Endothelial cell of umbilical vein (primary cell): ENCODE measurements around the gene ARHGEF37. TPM values are rescaled to one million over a fixed set of nuclear protein-coding genes. Genes with fewer than 3 reads are reported as not detected.

Experiments used
- BruUV-seq: library from RNA; stranded (reverse); fragments of 400-500 nt; replicated peaks from 2 replicates; lab custom pipeline; 2021; lab: Mats Ljungman, UMichigan
- CTCF ChIA-PET: fragments of 300-600, 350-600 bp; sonication (Branson Sonifier 250); formaldehyde crosslinking; loops from one replicate; lab custom pipeline; 2021; ENCODE audit warnings: antibody characterized with exemption, inconsistent platforms; lab: Charles Lee
- POLR2A ChIA-PET: fragments of 300-600, 350-600 bp; sonication (Branson Sonifier 250); formaldehyde crosslinking; loops from one replicate; lab custom pipeline; 2021; ENCODE audit warnings: antibody characterized with exemption, inconsistent platforms; lab: Charles Lee
- DNase-seq: peaks from one replicate; pipeline ENCODE4 v3.0.0-alpha.2; 2011; ENCODE audit warnings: low read depth, low spot score
- FAIRE-seq: peaks from 2 replicates; lab custom pipeline; 2011; peaks lifted over from hg19 to GRCh38; lab: Jason Lieb, UNC
- H2AFZ ChIP-seq: 2 replicates; pipeline ENCODE4 v1.6.0; 2012; ENCODE audit warnings: low read depth, low read length, control low read depth, inconsistent platforms
- H3K27ac ChIP-seq: 2 replicates; pipeline ENCODE4 v1.5.1; 2011; ENCODE audit warnings: low read depth, mild to moderate bottlenecking, control low read depth, low read length, moderate library complexity; ENCODE audit not compliant: insufficient read depth
- H3K27me3 ChIP-seq, 2 experiments: 2 replicates each; pipeline versions ENCODE4 v1.6.0 to v1.6.1; 2011; ENCODE audit warnings: low read length in 2 of 2, mixed read lengths in 1 of 2; ENCODE audit not compliant: control insufficient read depth in 2 of 2, insufficient read depth in 2 of 2
- H3K36me3 ChIP-seq, 2 experiments: 2 replicates in 1 of 2; 3 replicates in 1 of 2; pipeline ENCODE4 v1.5.1; 2011; ENCODE audit warnings: low read length in 2 of 2, mild to moderate bottlenecking in 1 of 2, moderate library complexity in 1 of 2; ENCODE audit not compliant: control insufficient read depth in 2 of 2, insufficient read depth in 2 of 2; ENCODE audit errors: extremely low read depth in 1 of 2
- H3K4me1 ChIP-seq: 3 replicates; pipeline ENCODE4 v1.5.1; 2011; ENCODE audit warnings: mild to moderate bottlenecking, low read length; ENCODE audit not compliant: control insufficient read depth, insufficient read depth; ENCODE audit errors: extremely low read depth
- H3K4me2 ChIP-seq: 2 replicates; pipeline ENCODE4 v1.6.1; 2011; ENCODE audit warnings: low read length, control low read depth, mixed read lengths; ENCODE audit not compliant: insufficient read depth
- H3K4me3 ChIP-seq, 3 experiments: fragments of 200-600 bp in 1 of 3; sonication (generic), shearing (Covaris generic) in 1 of 3; replicated peaks in 1 of 3; 2 replicates each; pipeline ENCODE4 v1.5.1; 2011 to 2016; ENCODE audit warnings: control low read depth in 3 of 3, low read length in 3 of 3, mild to moderate bottlenecking in 2 of 3, inconsistent platforms in 1 of 3, low read depth in 1 of 3, moderate library complexity in 1 of 3; ENCODE audit not compliant: insufficient read depth in 1 of 3
- H3K79me2 ChIP-seq: 2 replicates; pipeline ENCODE4 v1.6.0; 2012; ENCODE audit warnings: low read length, inconsistent platforms; ENCODE audit not compliant: control insufficient read depth, insufficient read depth
- H3K9ac ChIP-seq: replicated peaks from 2 replicates; pipeline ENCODE3; 2011; ENCODE audit warnings: low read length, control low read depth; ENCODE audit not compliant: insufficient read depth; ENCODE audit errors: extremely low read depth
- H3K9me1 ChIP-seq: replicated peaks from 3 replicates; pipeline ENCODE4 v1.6.0; 2011; ENCODE audit warnings: mild to moderate bottlenecking, low read length; ENCODE audit not compliant: control insufficient read depth, insufficient read depth; ENCODE audit errors: extremely low read depth
- H3K9me3 ChIP-seq: replicated peaks from 2 replicates; pipeline ENCODE4 v1.5.1; 2012; ENCODE audit warnings: low read length, inconsistent platforms; ENCODE audit not compliant: control insufficient read depth, insufficient read depth
- H4K20me1 ChIP-seq: replicated peaks from 2 replicates; pipeline ENCODE3; 2011; ENCODE audit warnings: mild to moderate bottlenecking, low read length; ENCODE audit not compliant: control insufficient read depth, insufficient read depth; ENCODE audit errors: extremely low read depth
- CTCF ChIP-seq, 2 donors: IDR thresholded peaks; 1 replicate in 1 of 2; 2 replicates in 1 of 2; pipeline ENCODE4 v1.5.1; 2011; ENCODE audit warnings: low read length in 2 of 2, mild to moderate bottlenecking in 2 of 2, moderate library complexity in 2 of 2, control low read depth in 1 of 2, inconsistent platforms in 1 of 2, low read depth in 1 of 2; ENCODE audit not compliant: insufficient read depth in 1 of 2; ENCODE audit errors: extremely low read depth in 1 of 2
- EZH2 ChIP-seq: IDR thresholded peaks from 2 replicates; pipeline ENCODE4 v1.6.1; 2012; ENCODE audit warnings: borderline replicate concordance, low read depth, mild to moderate bottlenecking, moderate library complexity, low read length, inconsistent platforms; ENCODE audit not compliant: severe bottlenecking
- FOS ChIP-seq: IDR thresholded peaks from 2 replicates; pipeline ENCODE4 v1.6.1; 2011; ENCODE audit warnings: mild to moderate bottlenecking, low read length, moderate library complexity, borderline replicate concordance; ENCODE audit not compliant: insufficient read depth
- GATA2 ChIP-seq: IDR thresholded peaks from 2 replicates; pipeline ENCODE4 v1.7.0; 2011; ENCODE audit warnings: low read depth, mild to moderate bottlenecking, moderate library complexity, mixed read lengths, low read length; ENCODE audit not compliant: insufficient read length, insufficient read depth
- JUN ChIP-seq: IDR thresholded peaks from 2 replicates; pipeline ENCODE4 v1.6.1; 2011; ENCODE audit warnings: borderline replicate concordance, low read depth; ENCODE audit not compliant: insufficient read length, insufficient read depth
- MAX ChIP-seq: IDR thresholded peaks from 2 replicates; pipeline ENCODE4 v1.6.1; 2011; ENCODE audit not compliant: insufficient read depth, insufficient read length
- MYC ChIP-seq: IDR thresholded peaks from one replicate; pipeline ENCODE4 v1.6.1; 2011; ENCODE audit warnings: mild to moderate bottlenecking, low read depth, low read length
- POLR2A ChIP-seq: IDR thresholded peaks from 2 replicates; pipeline ENCODE4 v1.6.1; 2012; ENCODE audit warnings: low read depth, mild to moderate bottlenecking, control low read depth, low read length
- POLR2AphosphoS5 ChIP-seq: IDR thresholded peaks from 2 replicates; pipeline ENCODE4 v1.6.1; 2012; ENCODE audit warnings: low read depth, mild to moderate bottlenecking, control low read depth, low read length, moderate library complexity; ENCODE audit not compliant: insufficient read depth
- dilution Hi-C: fragments of 300-500 bp; cut with MboI; formaldehyde crosslinking; loops from one replicate; pipeline ENCODE4 v1.15.0; 2019; ENCODE audit warnings: low sequenced_read_pairs; ENCODE audit not compliant: extremely low pct_ligation_motif_present
- intact Hi-C: fragments of 100-400 bp; cut with micrococcal nuclease; formaldehyde crosslinking; loops from one replicate; pipeline ENCODE4 v1.10.0; 2022
- polyA plus RNA-seq, 4 experiments: library from polyadenylated mRNA; depleted of rRNA in 3 of 4; stranded (reverse) in 3 of 4; unstranded in 1 of 4; fragments of >200 nt; gene quantifications; 2 replicates each; pipeline versions ENCODE4 v1.2.1 to v1.2.3, GENCODE V29; 2011 to 2012; ENCODE audit warnings: missing spikeins in 1 of 4
- total RNA-seq: library from RNA; stranded (reverse); gene quantifications from 2 replicates; pipeline ENCODE4 v1.2.3, GENCODE V29; 2021

Gene ARHGEF37
- total and polyA plus RNA-seq, 2 donors (not counting 3 experiments of a cell fraction or from before 2014, with no cell fraction given): 4.9 to 7.0 TPM

- intact Hi-C loops: no loop called here
- TF ChIP-seq MAX: no peak
- no peak for TF ChIP-seq EZH2
- no peak for TF ChIP-seq JUN
- TF ChIP-seq POLR2AphosphoS5: no peak
- TF ChIP-seq FOS: no peak
- TF ChIP-seq POLR2A: no peak
- TF ChIP-seq CTCF (IDR thresholded peaks at IDR 0.05; ENCODE audit: extremely low read depth in 1 of 2, insufficient read depth in 1 of 2, low read depth in 1 of 2, low read length in 2 of 2): no peak
- no peak for TF ChIP-seq MYC
- TF ChIP-seq GATA2: no peak
Observed at GRCh38 chr5:149599375-149599774, 18.1 kb downstream of the ARHGEF37 start.

More at GRCh38 chr5:149599375-149599774, 18.1 kb downstream of the ARHGEF37 start:
- no peaks in the 10 kb centered on the region for H3K9me3 ChIP-seq
- no peak overlapping the region for H3K4me3 ChIP-seq
- no peak overlapping the region for H3K4me2 ChIP-seq
- H3K9me1 ChIP-seq: no peaks in the 10 kb centered on the region
- peaks cover 7% of the 10 kb centered on the region for H3K4me1 ChIP-seq
- no peak for DNase-seq
- H3K36me3 ChIP-seq: peaks cover 0 to 8% of the 10 kb centered on the region in 2 experiments
- no peaks in the 10 kb centered on the region for H3K79me2 ChIP-seq
- no peak for FAIRE-seq
- H3K27me3 ChIP-seq: peaks cover 0 to 1% of the 10 kb centered on the region in 2 experiments
- BruUV-seq: no TSS peak
- ChIA-PET POLR2A (no interaction called here), CTCF (interaction anchor here (1.9 kb wide), 1 partner anchor 19 kb away, joined by 6 read pairs; no protein-coding TSS in a partner anchor)
- H4K20me1 ChIP-seq: no peaks in the 10 kb centered on the region
- no peak overlapping the region for H3K9ac ChIP-seq
- dilution Hi-C loops: no loop called here
- H3K27ac ChIP-seq: no peak overlapping the region
- H2AFZ ChIP-seq: no peak overlapping the region
